GM19395 (cell line): Measurements from ENCODE around the gene NRGN.

Source experiments
- ATAC-seq: cut with Tn5 transposase; IDR thresholded peaks from one replicate; pipeline ENCODE4 v1.9.1; 2021; ENCODE audit warnings: mild to moderate bottlenecking, moderate library complexity; ENCODE audit not compliant: unreplicated experiment

Gene NRGN

DNA sequence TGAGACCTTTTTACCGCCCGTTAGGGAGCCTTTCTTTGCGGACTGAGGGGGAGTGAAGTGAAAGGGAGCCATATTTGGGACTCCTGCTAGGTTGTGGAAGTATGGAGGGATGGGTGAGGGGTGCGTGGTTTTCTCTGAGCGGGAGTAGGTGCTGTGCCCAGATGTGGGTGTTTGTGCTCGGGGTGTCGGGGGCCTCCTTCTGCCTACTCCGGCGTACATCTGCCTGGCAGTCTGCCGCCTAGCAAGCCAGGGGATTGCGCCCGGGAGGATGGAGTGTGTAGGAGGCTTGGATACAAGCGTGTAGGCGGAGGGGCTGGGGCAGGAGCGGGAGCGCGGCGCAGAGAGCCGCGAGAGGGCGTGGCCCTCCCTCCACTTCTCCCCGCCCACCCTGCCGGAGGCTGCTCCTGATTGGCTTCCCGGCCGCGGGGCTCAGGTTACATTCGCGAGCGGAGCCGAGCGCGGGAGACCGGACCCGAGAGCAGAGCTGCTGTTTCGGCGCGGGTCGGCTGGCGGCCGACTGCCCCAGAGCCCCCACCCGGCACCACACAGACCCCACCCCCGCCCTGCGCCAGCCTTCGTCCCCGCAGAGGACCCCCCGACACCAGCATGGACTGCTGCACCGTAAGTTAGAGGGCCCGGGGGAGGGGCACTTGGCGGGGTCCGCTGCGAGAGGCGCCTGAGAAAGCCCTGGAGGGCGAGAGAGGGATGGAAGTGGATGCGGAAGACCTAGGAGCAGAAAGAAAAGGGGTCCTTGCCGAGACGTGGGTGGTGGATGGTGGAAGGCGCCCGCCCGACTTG, at the start of gene NRGN:
Gene NRGN (plus strand): TSS at position 464 of the 798 bp plus-strand sequence. CDS start 143 bp downstream, at position 607.
- ATAC-seq: peak; percentile 98

DNA sequence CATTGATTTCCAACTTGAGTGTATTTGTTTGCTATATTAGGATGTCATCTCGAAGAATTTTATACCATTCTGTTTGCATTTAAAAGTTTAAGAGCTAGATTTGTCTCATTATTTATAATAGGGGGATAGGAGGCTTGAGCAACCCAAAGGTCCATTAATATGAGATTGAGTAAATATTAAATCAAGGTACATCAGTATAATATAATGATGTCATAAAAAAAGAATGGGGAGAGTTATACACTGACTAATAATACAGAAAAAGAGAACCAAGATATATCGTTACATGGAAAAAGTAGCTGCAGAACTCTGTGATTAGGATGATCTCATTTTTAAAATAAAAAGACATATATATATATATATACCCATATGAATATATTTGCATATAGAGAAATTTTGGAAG, 46.6 kb upstream of the NRGN start:
- no peak for ATAC-seq

DNA sequence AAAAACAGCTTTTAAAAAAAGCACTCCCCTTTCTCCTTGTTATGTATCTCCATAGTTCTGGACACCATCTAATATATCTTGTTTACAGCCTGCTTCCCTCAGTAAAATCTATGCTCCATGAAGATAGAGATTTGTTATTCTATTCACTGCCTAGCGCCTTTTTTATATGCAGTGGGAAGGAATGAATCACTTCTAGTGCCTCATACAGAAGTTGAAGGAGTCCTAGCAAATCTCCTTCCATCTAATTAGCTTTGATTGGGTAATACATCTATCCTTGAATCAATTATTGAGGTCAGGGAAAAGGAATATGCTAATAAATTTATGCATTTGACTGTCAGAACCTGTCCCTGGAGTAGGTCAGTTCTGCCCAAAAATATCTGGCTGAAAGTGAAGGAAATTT, 40.2 kb upstream of the NRGN start:
- no peak for ATAC-seq

DNA sequence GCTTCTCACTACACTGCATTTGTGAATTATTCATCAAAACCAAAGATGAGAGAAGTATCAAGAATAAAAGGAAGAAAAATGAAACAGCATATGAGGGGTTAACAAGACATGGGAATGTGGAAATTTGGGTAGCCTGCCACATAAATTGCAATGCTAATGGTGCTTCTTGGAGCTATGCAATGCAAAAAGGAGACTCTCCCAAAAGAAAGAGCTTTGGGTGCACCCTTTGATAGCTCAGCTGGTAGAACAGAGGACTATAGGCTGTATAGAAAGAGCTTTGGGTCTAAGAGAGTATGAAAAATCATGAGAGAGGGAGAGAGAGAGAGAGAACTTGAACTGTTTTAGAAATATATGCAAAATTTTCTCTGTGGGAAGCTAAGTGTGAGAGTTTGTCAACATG, 39.7 kb upstream of the NRGN start:
- ATAC-seq: no peak

DNA sequence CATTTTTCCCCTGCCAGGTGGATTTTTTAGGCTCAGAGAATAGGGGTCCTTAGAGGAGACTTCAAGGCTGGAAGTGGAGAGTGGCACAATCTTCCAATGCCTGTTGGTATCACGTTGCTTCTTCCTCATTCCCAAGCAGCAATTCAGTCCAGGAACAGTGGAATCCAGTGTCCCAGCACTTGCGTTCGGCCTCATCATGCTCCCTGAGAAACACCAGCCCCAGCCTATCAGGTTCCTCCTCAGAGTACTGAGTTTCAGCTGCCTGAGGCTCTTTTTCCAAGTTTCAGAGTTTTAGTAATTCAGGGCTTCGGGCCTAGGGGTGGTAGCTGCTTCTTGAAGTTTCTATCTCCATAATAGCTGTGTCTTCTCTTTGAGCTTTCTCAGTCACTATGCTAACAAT, 31.9 kb upstream of the NRGN start:
- ATAC-seq: no peak

DNA sequence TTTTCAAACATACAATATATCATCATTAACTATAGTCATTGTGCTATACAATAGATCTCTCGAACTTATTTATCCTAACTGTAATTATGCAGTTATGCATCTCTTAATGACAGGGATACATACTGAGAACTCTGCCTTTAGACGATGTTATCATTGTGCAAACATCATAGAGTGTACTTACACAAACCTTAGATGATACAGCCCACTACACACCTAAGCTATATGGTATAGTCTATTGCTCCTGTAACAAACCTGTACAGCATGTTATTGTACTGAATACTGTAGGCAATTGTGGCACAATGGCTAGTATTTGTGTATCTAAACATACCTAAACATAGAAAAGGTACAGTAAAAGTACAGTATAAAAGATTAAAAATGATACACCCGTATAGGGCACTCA, 27.4 kb upstream of the NRGN start:
- no peak for ATAC-seq

DNA sequence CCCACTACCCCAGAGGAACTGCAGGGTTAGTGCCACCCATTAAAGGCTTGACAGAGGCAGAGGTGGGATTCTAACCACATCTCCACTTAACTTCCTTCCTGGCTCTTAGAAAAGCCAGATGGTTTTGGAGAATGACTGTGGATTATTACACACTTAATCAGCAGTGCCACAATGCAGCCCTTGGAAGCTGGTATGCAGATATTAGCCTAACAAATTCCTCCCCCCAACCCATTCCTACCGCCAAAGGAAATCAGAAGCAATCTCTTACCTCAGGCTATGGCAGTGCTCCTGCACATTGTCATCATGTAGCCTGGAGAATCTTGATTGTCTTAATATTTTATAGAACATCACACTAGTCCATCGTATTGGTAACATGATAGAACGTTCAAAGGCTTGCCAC, 23.2 kb upstream of the NRGN start:
- no peak for ATAC-seq

DNA sequence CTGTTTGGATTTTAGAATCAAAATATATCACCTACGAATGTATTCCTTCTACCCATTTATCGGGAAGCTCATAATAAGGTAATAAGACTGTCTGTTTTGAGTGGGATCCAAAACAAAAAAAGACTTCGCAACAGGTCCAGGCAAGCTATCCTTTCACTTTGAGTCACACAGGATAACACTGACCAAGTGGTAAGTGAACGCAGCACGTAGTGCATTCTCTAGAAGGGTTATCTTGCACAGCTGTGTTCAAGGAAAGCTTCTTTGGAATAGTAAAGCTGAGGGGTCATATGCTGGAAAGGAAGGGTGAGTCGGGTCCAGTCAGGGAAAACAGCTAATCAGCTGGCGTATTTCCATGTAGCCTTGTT, 22.3 kb upstream of the NRGN start:
- peak; percentile 70 for ATAC-seq

DNA sequence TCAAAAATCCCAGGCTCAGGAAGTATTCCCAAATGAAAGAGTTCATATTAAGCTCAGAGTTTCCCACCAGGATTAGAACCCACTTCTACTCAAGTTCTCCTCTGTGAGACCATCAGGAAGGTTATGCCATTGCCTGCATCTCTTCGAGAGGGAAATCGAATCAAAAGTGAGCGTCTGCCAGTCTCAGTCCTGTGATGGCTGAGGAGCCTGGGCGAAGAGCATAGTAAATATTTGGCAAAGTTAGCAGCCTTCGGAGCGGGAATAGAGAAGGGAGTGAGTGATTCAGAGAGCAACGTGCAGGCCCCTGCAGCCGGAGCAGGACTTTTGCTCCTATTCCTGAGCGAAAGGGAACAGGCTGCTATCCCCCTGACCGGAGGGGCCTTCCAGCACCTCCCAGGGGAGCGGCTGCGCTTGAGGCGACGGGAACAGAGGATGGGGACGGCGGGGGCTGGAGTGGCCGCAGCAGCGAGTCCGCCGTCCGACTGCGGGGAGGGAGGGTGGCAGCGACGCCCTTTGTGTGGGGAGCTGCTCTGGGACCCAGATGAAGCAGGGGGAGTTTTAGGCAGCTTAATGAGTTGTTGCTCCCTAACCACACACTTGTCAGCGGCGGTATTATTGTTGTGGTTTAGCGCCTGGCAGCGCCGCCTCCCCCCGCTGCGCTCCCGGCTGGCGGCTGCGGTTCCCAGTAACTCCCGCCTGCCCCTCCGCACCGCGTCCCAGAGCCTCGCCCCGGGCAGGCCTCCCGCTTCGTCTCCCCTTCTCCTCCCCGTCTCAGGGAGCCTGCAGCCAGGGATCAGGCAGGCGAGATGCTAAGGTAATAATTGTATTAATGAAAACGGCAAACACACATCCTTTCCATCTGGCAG, 21.7 kb upstream of the NRGN start:
- ATAC-seq: peak; percentile 57

DNA sequence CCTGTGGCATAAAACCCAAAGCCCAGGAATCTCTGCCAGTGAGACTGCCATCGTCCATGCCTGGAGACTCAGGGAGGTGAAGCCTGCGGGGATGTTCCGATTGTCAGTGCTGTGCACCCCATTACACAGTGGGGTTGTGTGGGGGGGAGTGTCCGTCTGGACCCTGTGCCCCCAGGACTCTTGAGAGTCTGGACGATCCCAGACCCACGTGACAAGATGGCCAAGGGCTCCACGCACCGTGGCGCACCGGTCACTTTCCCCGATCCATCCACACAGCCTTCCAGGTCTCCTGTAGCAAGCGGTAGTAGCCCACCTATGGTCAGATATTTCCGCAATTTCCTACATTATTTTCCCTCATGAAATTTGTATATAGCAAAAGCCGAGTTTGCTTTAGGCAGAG, 20.9 kb upstream of the NRGN start:
- no peak for ATAC-seq

DNA sequence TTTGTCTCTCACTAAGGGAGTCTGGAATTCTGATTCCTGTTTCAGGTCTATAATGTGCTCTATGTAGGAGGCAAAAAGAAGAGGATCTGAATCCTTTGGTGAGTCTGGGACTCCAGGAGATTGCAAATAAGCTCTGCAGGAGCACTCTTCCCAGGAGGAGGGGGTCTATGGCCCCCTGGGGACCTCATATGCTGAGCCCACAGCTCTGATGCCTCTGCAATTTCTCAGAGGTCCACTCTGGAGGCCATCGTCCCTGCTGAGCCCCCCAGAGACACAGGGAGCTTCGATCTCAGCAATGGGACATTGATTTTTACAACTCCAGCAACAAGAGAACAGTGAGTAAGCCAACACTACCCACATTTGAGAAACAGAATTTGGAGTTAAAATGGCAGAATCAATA, 20.2 kb upstream of the NRGN start:
- ATAC-seq: no peak

DNA sequence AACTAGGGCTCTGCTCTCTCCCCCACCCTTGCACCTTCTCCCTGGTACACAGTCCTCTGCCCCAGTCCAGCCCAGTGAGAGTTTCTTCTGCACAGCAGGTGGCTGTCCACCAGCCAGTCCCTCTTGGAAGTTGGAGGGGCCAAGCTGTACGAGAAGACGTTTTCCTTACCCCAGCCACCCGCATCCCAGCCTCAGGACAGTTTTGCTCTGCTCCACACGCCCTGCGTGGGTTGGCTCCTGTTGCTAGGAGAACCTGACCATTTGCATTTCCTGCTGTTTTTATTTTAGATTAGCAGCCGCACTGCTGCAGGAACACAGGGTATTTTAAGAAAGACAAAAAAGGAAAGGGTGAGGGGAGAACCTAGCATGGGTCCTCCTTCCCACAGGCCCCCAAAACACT, 17.6 kb upstream of the NRGN start:
- no peak for ATAC-seq

DNA sequence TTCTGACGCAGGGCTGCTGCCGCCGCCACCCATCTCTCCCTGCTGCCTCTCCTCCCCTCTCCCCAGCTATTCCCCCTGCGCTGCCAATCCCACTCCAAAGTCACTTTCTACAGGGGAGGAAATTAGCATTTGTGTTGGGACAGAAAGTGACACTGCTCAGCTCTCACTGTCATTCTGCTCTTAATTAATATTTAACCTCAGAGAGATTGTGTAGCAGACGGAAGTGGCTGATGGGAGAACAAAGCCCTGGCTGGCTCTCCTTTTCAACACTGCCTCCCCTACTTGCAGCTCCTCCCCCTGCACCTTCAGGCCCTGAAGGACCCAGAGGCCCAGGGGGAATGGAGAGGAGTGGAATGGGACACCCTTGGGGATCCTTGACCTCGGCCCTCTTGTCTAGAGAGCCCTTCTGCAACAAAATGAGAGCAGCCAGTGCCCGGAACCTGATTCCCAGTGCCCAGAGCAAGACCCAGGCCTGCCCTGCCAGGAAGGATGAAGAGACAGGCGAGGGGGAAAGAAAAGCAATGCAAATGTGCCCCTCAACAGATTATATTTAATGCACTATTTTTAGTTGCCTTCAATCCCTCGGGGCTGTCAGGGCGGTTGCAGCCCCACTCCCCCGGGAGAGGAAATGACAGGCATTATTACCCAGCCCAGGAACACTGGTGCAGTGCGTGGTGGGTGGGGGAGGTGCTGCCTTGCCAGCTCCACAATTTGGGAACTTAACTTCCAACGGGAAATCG, 14.6 kb upstream of the NRGN start:
- ATAC-seq: peak; percentile 97

DNA sequence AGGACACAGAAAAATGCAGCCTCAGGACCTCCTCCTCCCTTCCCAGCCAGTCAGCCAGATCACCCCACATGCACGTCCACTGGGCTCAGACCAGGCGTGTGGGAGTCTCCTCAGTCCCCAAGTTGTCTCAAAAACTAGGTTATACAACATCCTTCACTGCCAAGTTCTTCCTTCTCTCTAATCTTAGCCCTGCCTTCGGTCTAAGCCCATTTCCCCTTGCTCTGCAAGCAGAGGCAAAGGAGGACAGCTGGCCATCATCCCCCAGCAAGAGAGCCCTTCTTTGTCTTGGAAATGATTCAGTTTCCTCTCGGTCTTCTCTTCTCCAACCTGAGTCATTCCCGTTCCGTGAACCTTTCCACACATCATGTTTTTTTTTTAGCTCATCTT, 14.0 kb upstream of the NRGN start:
- peak; percentile 13 for ATAC-seq

DNA sequence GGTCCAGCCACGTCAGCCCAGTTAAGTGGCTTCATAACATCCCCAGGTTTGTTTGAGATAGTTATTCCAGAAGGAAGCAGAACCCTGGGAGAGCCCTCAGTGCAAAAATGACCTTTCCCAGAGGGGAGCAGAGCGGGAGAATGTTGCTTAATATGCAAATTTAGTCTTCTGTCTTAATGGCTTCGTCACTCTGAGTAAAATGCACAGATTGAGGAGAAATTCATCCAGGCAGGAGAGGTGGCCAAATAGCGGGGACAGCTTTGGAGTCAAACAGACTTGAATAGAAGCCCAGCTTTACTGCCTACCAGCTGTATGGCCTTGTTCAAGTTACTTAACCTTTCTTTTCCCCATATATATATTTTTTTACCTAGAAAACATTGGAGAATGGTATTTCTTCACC, 12.3 kb upstream of the NRGN start:
- ATAC-seq: no peak

DNA sequence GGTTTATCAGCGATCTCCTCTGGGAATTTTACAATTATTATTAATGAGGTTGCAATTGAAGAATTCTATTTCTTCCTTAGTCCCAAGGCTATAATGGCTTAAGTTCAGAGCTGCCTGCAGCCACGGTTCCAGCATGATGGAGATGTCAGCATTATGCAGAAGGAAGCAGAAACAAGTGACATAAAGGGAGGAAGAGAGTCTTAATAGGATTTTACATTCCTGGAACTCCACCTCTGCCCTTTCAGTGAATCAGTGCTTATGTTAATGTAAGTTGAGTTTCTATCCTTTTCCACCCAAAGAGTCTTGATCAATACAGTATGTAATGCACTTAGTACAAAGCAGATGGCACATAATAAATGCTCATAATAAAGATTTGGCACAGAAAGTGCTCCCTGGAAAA, 11.6 kb upstream of the NRGN start:
- no peak for ATAC-seq

DNA sequence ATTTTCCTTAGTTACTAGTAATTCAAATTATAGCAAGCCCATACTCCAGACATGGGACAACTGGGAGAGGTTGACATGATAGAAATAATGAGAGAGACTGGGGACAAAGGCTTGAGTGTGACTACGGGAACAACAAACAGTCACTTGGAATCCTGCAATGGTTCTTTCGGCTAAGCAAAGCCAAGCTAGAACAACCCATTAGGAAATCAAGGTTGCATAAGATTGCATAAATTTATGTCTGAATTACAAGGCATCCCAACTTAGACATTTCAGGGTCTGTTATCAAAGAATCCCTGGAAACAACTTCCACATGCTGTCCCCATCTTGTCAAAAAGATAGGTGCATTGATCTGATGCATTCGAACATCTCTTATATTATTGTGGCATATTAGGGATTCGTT, 10.2 kb upstream of the NRGN start:
- ATAC-seq: no peak

DNA sequence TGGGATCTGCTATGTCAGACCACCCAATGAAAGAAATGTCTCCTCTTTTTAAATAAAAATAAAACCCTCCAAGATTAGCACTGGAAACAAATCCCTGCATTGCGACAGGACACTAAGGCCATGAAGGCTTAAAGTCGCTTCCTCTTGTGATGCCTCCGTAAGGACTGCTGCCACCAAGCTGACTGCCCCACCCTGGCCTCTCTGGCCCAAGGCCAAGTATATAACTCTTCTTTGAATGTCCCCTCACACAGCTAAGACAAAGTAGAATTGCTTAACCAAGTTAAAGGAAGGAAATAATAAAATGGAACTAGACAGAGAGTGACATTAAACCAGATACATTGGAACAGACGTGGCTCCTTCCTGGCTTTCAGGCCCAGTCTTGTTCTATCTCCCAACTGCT, 7.5 kb upstream of the NRGN start:
- no peak for ATAC-seq

DNA sequence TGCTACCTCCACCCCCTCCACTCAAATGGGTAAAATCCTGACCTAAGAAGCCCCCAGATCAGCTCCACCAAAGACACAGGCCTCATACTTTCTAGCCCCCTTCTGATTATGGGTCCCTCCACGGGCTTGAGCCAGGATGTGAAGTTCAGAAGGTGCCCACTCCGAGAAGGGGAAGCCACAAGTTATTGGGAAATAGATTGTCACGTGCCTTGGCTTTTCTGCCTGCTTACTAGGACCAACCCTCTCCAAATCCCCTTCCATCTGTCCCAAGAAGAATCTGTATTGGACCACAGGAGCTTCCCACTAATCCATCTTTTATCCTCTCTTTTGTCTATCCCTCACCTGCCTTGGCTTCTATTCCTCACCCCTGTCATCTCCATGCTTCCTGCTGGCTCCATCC, 3.0 kb upstream of the NRGN start:
- no peak for ATAC-seq

DNA sequence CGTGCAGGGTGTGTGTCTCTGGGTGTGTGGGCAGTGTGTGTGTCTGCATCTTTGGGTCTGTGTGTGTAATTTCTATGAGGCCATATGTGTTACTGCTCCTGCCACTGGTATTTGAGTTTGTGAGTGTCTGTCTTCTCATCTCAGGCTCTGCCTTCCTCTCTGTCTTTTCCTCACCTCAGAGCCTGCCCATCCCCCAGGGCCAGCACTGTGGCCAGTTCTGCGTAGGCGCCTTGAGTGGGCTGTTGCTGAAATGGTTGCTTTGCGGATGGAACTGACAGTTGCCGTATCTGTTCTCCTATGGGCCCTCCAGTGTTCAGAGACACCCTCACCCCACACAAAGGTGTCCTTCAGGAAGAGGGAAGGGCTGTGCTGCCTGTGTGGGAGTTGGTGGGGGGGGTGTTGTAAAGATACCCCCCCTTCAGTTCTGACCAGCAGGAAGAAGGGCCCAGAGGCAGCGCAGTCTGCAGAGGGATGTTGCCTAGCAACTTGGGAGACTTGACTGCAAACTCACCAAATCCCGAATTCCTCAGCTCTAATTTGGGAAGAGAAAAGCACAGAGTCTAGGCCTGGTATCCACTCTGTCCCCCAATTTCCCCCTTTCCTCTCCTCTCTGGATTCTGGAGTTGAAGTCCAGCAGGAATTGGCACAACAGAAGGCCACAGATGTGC, 2.0 kb upstream of the NRGN start:
- no peak for ATAC-seq
